ENCODE results near the gene CBLC.

CBLC gene

DNA sequence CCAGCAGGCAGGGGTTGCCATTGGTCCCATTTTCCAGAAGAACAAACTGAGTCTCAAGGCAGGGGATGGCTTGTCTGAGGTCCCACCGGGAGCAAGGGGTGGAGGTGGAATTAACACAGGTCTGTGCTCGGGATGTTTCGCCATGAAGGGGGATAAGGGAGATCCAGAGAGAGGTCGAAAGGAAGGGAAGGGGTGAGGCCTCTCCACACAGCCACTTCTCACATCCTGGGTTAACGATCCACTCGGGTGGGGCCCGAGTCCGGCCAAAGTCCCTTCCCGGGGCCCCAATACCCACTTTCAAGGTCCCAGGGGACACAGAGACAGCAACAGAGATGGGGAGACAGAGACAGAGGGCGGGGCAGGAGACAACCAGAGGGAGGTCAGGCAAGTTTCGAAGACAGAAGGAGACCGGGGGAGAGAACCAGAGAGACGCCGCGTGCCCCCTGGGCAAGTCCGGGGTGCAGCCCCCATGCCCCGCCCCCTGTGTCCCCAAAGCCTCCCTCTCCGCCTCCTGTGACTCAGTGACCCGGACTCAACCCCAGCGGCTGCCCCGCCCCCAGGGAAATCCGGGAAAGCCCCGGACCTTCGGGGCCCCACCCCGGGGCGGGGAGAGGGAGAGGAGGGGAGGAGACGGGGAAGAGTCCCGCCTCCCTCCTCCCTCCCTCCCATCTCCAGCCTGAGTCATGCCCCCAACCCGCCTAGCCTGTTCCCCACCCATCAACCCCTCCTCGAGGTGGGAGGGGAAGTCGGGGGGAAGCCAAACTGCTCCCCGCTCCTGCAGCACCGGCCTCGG is 30.5 kb upstream of the CBLC start:
- DNase-seq = peak; percentile 96

DNA sequence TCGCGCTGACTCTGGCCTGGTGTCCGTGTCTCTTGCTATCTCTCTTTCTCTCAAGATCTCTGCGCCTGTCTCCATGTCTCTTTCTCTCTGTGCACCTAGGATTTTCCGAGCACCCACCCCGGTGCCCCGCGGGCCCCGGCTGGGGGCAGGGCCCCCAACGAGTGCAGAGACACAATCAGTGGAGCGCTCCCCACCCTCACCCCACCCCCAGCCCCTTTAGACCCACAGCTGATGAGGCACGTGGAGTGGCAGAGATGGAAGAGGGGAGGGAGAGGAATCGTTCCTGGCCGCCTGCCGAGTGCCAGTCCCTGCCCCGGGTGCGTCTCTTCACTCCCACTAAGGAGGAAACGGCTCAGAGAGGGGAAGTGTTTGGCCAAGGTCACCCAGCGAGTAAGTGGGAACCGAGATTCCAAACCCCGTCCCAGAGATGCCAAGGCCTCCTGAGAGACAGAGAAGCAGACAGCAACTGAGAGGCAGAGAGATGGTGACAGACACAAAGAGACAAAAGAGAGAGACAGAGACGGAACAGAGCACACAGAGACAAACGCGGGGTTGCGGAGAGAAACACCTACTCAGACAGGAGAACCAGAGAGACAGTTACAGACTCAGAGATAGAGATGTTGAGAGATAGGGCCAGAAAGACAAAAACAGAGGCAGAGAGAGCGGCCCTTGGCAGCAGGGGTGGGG is 29.8 kb upstream of the CBLC start:
- DNase-seq = peak; percentile 57

DNA sequence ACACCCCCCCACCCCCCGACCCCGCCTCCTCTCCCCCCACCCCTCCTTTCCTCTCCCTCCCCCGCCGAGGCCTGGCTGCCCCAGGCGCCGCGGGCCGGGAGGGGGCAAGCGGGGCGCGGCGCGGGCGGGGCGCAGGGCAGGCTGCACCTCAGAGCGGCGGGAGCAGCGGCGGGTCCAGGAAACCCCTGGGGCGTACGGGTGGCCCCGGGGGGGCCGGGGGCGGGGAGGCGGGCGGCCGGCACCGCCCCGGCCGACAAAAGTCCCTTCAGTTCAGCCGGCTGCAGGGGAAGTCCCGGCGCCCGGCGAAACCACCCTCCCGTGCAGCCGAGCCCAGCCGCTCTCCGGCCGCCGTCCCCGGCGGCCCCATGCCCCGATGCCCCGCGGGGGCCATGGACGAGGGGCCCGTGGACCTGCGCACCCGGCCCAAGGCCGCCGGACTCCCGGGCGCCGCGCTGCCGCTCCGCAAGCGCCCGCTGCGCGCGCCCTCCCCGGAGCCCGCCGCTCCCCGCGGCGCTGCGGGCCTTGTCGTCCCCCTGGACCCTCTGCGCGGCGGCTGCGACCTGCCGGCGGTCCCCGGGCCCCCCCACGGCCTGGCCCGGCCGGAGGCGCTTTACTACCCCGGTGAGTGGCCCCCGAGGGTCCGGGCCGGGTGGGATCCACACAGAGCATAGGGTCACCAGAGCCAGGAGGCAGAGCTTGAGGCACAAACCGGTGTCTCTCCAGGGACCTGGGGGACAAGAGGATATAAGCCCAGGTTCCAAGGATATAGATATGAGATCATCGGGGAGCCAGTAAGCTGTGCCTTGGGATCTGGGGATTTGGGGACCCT is 29.1 kb upstream of the CBLC start, which contains the start of gene BCL3:
Gene BCL3 (plus strand): TSS at position 283 of the 829 bp plus-strand sequence. CDS start 83 bp downstream, at position 366.
- peak; percentile 66 for DNase-seq

DNA sequence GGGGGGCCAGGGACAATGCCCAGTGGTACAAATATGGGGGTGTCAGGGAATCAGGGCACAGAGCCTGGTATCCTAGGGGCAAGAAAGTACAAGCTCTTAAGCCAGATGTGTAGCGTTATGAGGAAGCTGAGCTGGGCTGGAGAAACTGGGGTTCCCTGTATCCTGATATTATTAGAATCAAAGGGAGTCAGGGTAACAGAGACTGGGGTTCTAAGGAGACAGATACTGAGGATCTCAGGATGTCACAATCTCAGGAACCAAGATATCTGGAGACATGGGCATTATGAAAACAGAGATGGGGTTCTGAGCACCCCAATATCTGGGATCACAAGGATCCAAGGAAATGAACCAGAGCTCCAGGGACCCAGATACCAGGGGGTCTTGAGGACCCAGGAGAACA is 28.4 kb upstream of the CBLC start:
- DNase-seq = no peak

DNA sequence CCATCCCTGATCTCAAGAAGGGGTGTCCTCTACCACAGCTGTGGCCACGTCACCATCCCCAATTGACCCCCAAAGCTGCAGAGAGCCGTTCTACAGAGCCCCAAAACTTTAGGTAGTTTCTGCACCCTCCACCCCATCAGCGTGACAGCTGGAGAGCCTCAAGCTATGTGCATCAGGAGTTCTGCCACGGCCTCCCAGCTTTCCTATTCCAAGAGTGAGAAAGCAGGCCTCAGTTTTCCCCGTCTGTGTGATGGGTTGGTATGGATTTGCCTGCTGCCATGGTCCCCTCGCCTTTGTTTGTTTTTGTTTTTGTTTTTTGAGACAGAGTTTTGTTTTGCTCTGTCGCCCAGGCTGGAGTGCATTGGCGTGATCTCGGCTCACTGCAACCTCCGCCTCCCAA is 27.7 kb upstream of the CBLC start:
- DNase-seq = no peak

DNA sequence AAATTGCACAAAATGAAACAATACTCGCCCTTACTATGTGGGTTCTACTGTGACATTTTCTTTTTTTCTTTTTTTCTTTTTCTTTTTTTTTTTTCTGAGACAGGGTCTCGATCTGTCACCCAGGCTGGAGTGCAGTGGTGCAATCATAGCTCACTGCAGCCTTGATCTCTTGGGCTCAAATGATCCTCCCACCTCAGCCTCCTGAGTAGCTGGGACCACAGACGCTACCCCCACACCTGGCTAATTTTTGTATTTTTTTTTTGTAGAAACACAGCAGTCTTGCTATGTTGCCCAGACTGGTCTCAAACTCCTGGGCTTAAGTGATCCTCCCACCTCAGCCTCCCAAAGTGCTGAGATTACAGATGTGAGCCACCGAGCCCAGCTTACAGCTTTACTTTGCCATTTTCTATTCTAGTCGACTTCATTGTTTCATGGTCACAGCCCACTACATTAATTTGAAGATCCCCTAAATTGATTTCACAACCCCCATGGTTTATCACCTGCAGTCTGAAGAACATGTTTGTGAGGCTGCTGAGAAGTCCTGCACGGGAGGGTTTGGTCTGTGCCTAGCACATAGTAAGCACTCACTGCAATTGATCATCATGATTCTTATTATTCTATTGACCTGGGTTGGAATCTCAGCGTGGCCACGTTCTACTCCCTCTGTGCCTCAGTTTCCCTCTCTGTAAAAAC is 25.4 kb upstream of the CBLC start:
- no peak for DNase-seq

DNA sequence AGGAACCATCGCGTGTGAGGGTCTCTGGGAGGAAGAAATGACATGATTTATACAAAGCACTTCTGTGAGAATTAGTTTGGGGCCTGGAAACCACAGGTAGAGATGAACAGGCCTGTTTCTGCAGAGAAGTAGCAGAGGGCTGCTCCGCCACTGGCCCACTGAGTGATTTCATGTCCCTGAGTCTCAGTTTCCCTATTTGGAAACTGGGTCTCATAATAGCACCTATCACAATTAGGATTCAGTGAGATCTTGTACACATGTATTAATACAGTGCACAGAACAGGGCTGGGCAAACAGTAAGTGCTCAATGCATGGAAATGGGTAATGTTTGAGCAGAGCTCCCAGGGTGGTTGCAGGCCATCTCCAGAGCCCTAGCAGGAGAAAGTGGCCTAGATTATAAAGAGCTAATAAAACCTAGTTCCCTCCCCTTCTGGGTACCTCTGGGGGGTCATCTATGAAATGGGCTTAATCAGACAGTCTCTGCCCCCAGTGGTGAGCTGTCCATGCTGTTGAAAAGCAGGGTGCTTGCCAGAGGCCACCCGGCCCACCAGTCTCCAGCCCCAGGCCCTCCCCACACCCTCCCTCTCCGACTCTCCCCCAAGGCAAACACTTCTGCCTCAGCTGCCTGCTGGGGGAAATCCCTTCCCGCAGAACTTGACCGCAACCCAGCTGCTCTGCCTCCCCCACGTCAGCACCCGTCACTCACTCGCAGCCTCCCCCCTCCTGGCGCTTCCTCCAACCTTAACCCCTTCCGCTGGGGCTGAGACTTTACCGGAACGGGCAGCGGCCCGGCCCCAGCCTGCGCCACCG is 24.7 kb upstream of the CBLC start:
- peak; percentile 98 for DNase-seq

DNA sequence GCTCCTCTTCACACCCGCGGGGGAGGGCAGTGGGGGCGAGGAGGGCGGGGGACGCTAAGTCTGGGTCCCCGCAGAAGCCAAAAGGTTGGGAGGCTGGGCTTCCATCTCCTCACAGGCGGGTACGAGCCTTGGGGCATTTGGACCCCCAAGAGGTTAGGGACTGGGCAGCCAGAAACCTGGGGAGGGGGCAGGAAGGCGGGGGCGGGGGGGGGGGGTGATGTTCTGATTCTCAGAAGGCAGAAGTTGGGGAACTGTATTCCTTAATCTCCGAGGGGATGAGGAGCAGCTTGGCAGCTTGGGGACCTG is 24.1 kb upstream of the CBLC start:
- no peak for DNase-seq

DNA sequence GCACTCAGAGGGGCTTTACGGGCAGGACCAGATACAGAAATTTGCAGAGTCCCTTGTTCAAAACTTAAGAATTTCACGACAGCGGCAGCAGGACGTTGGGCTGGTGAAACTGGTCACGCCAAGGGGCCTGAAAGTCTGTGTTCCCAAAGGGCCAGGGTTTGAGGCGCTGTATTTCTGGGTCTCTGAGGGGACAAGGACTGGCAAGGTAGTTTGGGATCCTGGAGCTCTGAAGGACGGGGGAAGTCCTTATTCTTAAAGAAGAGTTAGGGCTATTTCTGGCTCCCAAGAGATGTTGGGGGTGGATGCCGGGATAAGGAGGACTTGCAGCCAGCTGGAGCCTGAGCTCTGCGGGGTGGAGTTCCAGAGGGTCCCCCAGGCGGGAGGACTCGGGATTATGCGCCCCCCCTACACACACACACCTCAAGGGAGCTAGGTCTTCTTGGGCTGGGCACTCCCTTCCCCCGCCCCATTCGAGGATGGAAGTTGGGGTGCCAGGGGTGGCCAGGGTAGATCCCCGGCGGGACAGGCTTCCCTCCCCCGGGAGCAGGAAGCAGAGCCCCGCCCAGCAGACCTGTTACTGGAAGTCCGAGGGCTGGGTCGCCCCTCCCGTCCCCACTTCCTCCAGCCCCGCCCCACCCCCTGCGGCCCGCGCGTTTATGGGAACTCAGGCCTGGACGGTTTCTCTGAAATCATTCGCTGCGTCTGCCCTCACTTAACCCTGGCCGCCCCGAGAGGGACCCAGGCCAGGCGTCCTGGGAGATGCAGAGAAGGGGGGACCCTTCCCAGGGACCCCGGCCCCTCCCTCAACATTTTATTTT is 23.5 kb upstream of the CBLC start:
- peak; percentile 83 for DNase-seq

DNA sequence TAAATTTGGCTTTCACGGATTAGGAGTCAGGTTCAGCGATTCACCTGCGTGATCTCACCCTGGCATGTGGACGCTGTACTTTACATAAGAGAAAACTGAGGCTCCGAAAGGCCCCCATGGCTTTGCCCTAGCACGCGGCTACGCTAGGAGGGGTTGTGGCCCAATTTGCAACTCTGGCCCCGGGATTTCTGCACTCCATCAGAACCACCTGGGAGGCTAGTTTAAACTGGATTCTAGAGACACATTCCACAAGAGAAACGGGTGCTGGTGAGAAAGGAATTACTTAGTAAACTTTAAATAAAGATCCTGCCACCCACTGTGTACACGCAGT is 23.0 kb upstream of the CBLC start:
- DNase-seq = no peak

DNA sequence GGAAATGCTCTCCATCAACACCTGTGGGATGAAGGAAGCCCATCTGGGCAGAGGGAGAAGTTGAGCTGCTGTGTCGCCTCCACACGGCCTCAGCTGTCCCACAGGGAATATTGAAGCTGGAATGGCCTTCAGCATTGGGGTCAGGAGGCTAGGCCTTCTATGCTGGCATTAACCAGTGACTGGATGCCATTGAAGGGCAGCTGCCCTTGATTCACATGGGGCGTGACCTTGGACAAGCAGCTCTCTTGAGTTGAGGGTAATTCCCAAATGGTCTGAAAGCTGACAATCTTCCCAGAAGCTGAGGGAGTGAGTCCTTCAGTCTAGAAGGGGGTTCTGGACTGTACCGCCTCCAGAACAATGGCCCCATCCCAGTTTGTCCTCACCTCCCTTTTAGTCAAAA is 22.5 kb upstream of the CBLC start:
- DNase-seq = no peak

DNA sequence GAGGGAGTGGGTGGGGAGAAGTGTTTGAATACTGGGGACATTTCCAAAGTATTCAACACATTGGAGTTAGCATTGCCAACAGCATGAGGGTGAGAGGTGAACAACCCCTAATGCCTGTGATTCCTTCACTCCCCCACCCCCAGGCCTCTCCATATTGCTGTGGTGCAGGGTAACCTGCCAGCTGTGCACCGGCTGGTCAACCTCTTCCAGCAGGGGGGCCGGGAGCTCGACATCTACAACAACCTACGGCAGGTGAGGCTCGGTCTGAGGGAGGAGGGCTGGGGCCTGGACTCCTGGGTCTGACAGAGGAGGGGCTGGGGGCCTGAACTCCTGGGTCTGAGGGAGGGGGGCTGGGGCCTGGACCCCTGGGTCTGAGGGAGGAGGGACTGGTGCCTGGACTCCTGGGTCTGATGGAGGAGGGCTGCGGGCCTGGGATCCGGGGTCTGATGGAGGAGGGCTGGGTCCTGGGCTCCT is 21.6 kb upstream of the CBLC start:
- DNase-seq = no peak

DNA sequence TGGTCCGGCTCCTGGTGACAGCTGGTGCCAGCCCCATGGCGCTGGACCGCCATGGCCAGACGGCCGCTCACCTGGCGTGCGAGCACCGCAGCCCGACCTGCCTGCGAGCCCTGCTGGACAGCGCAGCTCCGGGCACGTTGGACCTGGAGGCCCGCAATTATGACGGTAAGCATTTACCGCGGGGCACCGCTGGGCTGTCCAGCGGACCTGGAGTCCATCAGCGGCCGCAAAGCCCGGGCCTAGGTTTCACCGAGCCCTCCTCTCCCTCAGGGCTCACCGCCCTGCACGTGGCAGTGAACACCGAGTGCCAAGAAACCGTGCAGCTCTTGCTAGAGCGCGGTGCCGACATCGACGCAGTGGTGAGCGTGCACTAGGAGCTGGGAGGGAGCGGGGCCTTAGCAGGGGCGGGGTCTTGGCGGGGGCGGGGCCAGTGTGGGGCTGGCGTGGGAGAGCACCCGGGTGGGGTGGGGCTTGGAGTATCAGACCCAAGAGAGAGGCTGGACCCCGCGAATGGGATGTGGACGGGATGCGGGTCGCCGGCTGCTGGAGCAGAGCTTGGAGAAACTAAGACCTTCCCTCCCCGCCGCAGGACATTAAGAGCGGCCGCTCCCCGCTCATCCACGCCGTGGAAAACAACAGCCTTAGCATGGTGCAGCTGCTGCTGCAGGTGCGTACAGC is 20.5 kb upstream of the CBLC start:
- DNase-seq = peak; percentile 77

DNA sequence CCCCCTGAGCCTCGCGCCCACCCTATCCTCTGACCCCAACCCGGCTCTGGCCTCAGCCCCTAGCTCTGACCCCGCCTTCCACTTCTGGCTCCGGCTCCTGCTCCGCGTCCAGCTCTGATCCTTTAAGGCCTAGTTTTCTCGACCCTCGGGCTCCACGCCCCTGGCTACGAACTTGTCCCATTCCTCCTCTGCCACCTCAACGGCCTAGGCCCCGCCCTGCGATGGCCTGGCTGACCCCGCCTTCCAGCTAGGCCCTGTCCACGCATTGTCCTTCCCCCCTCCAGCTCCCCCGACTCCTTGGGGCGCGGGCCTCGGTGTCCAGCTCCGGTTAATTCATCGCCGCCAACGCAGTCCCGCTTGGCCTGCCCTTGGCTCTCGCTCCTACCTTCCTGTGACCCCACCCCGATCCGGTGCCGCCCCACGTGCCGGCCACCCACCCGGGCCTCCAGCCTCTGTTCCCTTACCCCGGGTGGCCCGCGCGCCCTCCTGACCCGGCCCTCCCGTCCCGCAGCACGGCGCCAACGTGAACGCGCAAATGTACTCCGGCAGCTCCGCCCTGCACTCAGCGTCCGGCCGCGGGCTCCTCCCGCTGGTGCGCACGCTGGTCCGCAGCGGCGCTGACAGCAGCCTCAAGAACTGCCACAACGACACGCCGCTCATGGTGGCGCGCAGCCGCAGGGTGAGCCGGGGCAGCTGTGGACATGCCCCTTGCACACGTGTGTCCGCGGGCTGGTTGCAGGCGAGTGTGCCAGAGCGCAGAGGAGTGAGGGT is 19.8 kb upstream of the CBLC start:
- DNase-seq = no peak

DNA sequence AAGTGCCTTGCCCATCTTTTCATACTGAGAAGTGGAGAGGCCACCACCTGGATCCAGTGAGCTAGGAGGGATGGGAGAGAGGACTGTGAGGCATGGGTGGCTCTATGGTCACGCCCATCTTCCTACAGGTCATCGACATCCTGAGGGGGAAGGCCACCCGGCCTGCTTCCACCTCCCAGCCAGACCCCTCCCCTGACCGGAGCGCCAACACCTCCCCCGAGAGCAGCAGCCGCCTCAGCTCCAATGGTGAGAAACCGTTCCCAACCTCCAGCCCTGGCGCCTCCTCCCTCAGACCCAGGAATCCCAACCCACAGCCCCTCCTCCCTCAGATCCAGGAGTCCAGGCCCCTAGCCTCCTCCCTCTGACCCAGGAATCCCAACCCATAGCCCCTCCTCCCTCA is 19.1 kb upstream of the CBLC start:
- no peak for DNase-seq

DNA sequence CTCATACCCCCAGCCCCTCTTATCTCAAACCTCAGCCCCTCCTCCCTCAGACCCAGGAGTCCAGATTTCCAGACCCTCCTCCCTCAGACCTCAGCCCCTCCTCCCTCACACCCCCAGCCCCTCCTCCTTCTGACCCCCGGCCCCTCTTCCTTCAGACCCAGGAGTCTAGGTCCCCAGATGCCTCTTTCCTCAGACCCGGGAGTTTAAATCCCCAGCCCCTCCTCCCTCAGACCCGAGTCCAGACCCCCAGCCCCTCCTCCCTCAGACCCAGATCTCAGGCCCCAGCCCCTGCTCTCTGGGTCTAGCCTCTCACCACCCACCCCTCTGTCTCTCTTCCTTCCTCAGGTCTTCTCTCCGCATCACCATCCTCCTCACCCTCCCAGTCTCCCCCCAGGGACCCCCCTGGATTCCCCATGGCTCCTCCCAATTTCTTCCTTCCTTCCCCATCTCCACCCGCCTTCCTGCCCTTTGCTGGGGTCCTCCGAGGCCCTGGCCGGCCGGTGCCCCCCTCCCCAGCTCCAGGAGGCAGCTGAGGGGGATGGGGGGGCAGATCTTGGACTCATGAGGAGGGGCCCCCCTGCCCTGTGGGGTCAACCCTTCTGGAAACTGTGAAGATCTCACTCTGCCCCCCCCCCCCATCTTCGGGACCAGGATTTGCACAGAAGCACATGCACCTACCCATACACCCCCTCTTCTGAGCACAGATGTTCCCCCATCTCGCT is 18.4 kb upstream of the CBLC start:
- no peak for DNase-seq

DNA sequence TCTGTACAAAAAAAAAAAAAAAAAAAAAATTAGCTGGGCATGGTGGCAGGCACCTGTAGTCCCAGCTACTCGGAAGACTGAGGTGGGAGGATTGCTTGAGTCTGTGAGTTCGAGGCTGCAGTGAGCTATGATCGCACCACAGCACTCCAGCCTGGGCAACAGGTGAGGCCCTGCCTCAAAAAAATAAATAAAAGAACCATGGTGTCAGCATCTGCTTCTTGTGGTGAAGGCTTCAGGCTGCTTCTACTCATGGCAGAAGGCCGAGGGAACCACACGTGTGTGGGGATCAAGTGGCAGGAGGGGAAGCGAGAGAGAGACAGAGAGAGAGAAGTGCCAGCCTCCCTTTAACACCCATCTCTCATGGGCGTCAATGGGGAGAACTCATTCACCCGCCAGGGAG is 15.7 kb upstream of the CBLC start:
- no peak for DNase-seq

DNA sequence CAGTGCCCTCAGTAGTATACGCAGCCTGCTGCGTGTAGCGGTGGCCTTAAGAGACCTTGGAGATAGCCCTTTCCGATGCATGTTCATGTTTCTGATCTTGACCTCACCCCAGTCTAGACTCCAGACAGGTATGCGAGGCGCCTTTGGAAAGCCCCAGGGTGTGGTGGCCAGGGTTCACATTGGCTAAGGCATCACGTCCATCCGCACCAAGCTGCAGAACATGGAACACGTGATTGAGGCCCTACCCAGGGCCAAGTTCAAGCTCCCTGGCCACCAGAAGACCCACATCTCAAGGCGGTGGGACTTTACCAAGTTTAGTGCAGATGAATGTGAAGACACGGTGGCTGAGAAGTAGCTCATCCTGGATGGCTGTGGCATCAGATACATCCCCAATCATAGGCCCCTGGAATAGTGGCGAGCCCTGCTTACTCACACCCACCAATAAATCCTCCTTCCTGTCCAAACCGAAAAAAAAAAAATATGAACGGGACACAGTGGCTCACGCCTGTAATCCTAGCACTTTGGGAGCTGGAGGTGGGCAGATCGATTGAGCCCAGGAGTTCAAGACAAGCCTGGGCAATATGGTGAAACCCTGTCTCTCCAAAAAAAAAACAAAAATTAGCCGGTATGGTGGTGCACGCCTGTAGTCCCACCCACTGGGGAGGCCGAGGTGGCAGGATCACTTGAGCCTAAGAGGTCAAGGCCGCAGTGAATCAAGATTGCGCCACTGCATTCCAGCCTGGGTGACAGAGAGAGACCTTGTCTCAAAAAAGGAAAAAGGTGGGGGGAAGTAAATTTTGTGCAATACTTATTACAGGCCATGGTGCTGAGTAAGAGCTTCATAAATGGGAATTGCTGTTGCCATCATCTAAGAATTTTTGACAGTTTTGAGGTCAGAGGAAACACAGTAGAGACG is 12.4 kb upstream of the CBLC start:
- DNase-seq = peak; percentile 55

Data from fibroblast of upper back skin (primary cell).